K562 (cell line): ENCODE data around the gene TRMT2A. TPM values are rescaled to one million over a fixed set of nuclear protein-coding genes. Genes with fewer than 3 reads are reported as not detected.
A peak's percentile ranks its signal among the peaks of the same experiment; 100 is the strongest.

Experiments
- CCAR2 ChIP-seq: fragments of 200-400 bp; formaldehyde crosslinking; IDR thresholded peaks from 2 replicates; pipeline ENCODE4 v1.6.1; 2017; ENCODE audit warnings: mild to moderate bottlenecking, low read depth, low read length
- CEBPZ ChIP-seq: fragments of 150-350 bp; IDR thresholded peaks from 2 replicates; pipeline ENCODE4 v1.6.1; 2014; ENCODE audit warnings: low read depth, mild to moderate bottlenecking, low read length, borderline replicate concordance
- ELF4 ChIP-seq: fragments of 450-650 bp; formaldehyde crosslinking; IDR thresholded peaks from 2 replicates; pipeline ENCODE4 v1.4.0; 2022; ENCODE audit warnings: missing genetic modification characterization
- HCFC1 ChIP-seq: IDR thresholded peaks from 2 replicates; pipeline ENCODE4 v1.6.1; 2012; ENCODE audit warnings: low read depth, low read length, improper control_type of control experiment
- HSF4 ChIP-seq: fragments of 250-450 bp; sonication (Bioruptor Pico); IDR thresholded peaks from 2 replicates; pipeline ENCODE4 v2.1.2; 2022; ENCODE audit warnings: mild to moderate bottlenecking, moderate library complexity, borderline replicate concordance
- KAT2B ChIP-seq: IDR thresholded peaks from one replicate; pipeline ENCODE4 v1.6.1; 2012; ENCODE audit warnings: low read depth, mild to moderate bottlenecking, control low read depth, inconsistent platforms, low read length, moderate library complexity
- MITF ChIP-seq: IDR thresholded peaks from 2 replicates; pipeline ENCODE4 v1.6.1; 2014; ENCODE audit warnings: antibody characterized with exemption
- MTF1 ChIP-seq: fragments of 250-450 bp; sonication (Bioruptor Pico); IDR thresholded peaks from 2 replicates; pipeline ENCODE4 v1.9.0; 2021; ENCODE audit warnings: moderate library complexity, mild to moderate bottlenecking, inconsistent platforms, borderline replicate concordance
- NR2F6 ChIP-seq: fragments of 450-650 bp; formaldehyde crosslinking; IDR thresholded peaks from 2 replicates; pipeline ENCODE4 v1.4.0; 2020; ENCODE audit warnings: mild to moderate bottlenecking
- PBX2 ChIP-seq, 2 experiments: IDR thresholded peaks in 1 of 2; conservative IDR thresholded peaks in 1 of 2; 2 replicates each; pipeline ENCODE4 v1.6.1; 2016; ENCODE audit warnings: low read depth in 2 of 2, mild to moderate bottlenecking in 1 of 2, missing compliant biosample characterization in 1 of 2, missing genetic modification characterization in 1 of 2, moderate library complexity in 1 of 2
- RBFOX2 ChIP-seq: fragments of 200-400 bp; formaldehyde crosslinking; IDR thresholded peaks from 2 replicates; pipeline ENCODE4 v1.6.1; 2017; ENCODE audit warnings: low read depth, mild to moderate bottlenecking, low read length, moderate library complexity
- SRSF7 ChIP-seq: fragments of 200-400 bp; formaldehyde crosslinking; optimal IDR thresholded peaks from 2 replicates; pipeline ENCODE3; 2017; ENCODE audit warnings: mild to moderate bottlenecking, low read depth, low read length
- TBP ChIP-seq: optimal IDR thresholded peaks from 2 replicates; pipeline ENCODE3; 2011; ENCODE audit warnings: low read depth, low read length, improper control_type of control experiment
- TCF7L2 ChIP-seq: fragments of 150-350 bp; IDR thresholded peaks from 2 replicates; pipeline ENCODE4 v1.6.1; 2016; ENCODE audit warnings: low read depth, mild to moderate bottlenecking, low read length, moderate library complexity
- ZBTB17 ChIP-seq: fragments of 450-650 bp; formaldehyde crosslinking; IDR thresholded peaks from 2 replicates; pipeline ENCODE4 v1.4.0; 2020; ENCODE audit warnings: mild to moderate bottlenecking
- polyA plus RNA-seq, 8 experiments: library from polyadenylated mRNA; depleted of rRNA in 4 of 8; stranded (reverse) in 5 of 8; unstranded in 3 of 8; fragments of >200 nt; fragmentation: Nextera tagmentation in 2 of 8; fragmentation: Illumina TruSeq in 1 of 8; extraction: Ambion mirVana in 2 of 8; extraction: Trizol in 1 of 8; gene quantifications; 2 replicates each; pipeline versions ENCODE4 v1.2.1 to v1.2.3, GENCODE V29; 2011 to 2014; ENCODE audit warnings: inconsistent platforms in 1 of 8, missing spikeins in 1 of 8
- total RNA-seq, 7 experiments: library from RNA; depleted of rRNA in 6 of 7; stranded (reverse); fragments of >200 nt in 6 of 7; fragmentation: Illumina TruSeq in 2 of 7; extraction: Trizol in 2 of 7; gene quantifications; 2 replicates each; pipeline versions ENCODE4 v1.2.1 to v1.2.3, GENCODE V29; 2011 to 2021; ENCODE audit warnings: low replicate concordance in 1 of 7

TRMT2A gene
- total and polyA plus RNA-seq, 9 of the 15 experiments (the other 6 are each of a cell fraction or from before 2014, with no cell fraction given) = 1.6 to 265 (median 140) TPM

GRCh38 chr22:20128902-20129746, 12.1 kb upstream of the TRMT2A start (continued):
- TF ChIP-seq PBX2 (CRISPR knock-in tag; IDR thresholded peaks at IDR 0.05; ENCODE audit: low read depth) = no peak
- TF ChIP-seq PBX2 (tag; conservative IDR thresholded peaks at IDR 0.05; ENCODE audit: low read depth) = no peak
- 0 out of 2 replicates have a peak, but pooled peaks have one; percentile 54 for TF ChIP-seq TCF7L2
- TF ChIP-seq CCAR2 = no peak
- TF ChIP-seq CEBPZ = no peak; the same call in 1 of the 2 replicates
- no peak for TF ChIP-seq TBP
- peak; percentile 57; the same call in 1 of the 2 replicates for TF ChIP-seq MTF1 (CRISPR knock-in tag)
- TF ChIP-seq SRSF7 = no peak
- TF ChIP-seq ELF4 (CRISPR knock-in tag) = peak; percentile 84
- peak; percentile 55; the same call in 1 of the 2 replicates for TF ChIP-seq ZBTB17 (CRISPR knock-in tag)
- TF ChIP-seq KAT2B = peak; percentile 21
- no peak for TF ChIP-seq MITF
- 0 out of 2 replicates have a peak, but pooled peaks have one; percentile 33 for TF ChIP-seq HSF4
- peak; percentile 63; the same call in 1 of the 2 replicates for TF ChIP-seq NR2F6 (CRISPR knock-in tag)
- TF ChIP-seq RBFOX2 = no peak; the same call in 1 of the 2 replicates
- peak; percentile 61 for TF ChIP-seq HCFC1
